Measurements from ENCODE around the gene ZNF503.
"Not testable (repeated sequence)": the region's sequence is repeated elsewhere in the genome, so short reads cannot be mapped to it uniquely, and the experiment has no call there.

ZNF503 gene

GRCh38 chr10:75395066-75395931 is 6.3 kb downstream of the ZNF503 start:
- DNase-seq (ENCODE audit: low read depth), result no peak

GRCh38 chr10:75394221-75394620 is 7.3 kb downstream of the ZNF503 start:
- no peak for DNase-seq (ENCODE audit: low read depth)

GRCh38 chr10:75392744-75393143 is 8.8 kb downstream of the ZNF503 start:
- DNase-seq (ENCODE audit: low read depth), result no peak

GRCh38 chr10:75392271-75392670 is 9.3 kb downstream of the ZNF503 start:
- DNase-seq (ENCODE audit: low read depth), result no peak

- no peak for DNase-seq (ENCODE audit: low read depth)
Observed at GRCh38 chr10:75390178-75390577, 11.4 kb downstream of the ZNF503 start.

- DNase-seq (ENCODE audit: low read depth), result no peak
Observed at GRCh38 chr10:75388082-75388481, 13.5 kb downstream of the ZNF503 start.

- no peak for DNase-seq (ENCODE audit: low read depth)
Observed at GRCh38 chr10:75386128-75386527, 15.4 kb downstream of the ZNF503 start.

- DNase-seq (ENCODE audit: low read depth), result no peak
Observed at GRCh38 chr10:75379817-75380216, 21.7 kb downstream of the ZNF503 start.

GRCh38 chr10:75379212-75379724 is 22.3 kb downstream of the ZNF503 start:
- DNase-seq (ENCODE audit: low read depth), result no peak

GRCh38 chr10:75378379-75378778 is 23.2 kb downstream of the ZNF503 start:
- DNase-seq (ENCODE audit: low read depth), result no peak

GRCh38 chr10:75377869-75378268 is 23.7 kb downstream of the ZNF503 start:
- no peak for DNase-seq (ENCODE audit: low read depth)

GRCh38 chr10:75375838-75376237 is 25.7 kb downstream of the ZNF503 start:
- DNase-seq (ENCODE audit: low read depth), result no peak

- no peak for DNase-seq (ENCODE audit: low read depth)
Observed at GRCh38 chr10:75371010-75371409, 30.6 kb downstream of the ZNF503 start.

GRCh38 chr10:75369838-75370237 is 31.7 kb downstream of the ZNF503 start:
- not testable (repeated sequence) for DNase-seq (ENCODE audit: low read depth)

GRCh38 chr10:75367901-75368300 is 33.7 kb downstream of the ZNF503 start:
- DNase-seq (ENCODE audit: low read depth), result no peak

GRCh38 chr10:75367021-75367487 is 34.5 kb downstream of the ZNF503 start:
- DNase-seq (ENCODE audit: low read depth), result no peak

- DNase-seq (ENCODE audit: low read depth), result no peak
Observed at GRCh38 chr10:75363431-75363830, 38.1 kb downstream of the ZNF503 start.

GRCh38 chr10:75359876-75360275 is 41.7 kb downstream of the ZNF503 start:
- DNase-seq (ENCODE audit: low read depth), result not testable (repeated sequence)

- DNase-seq (ENCODE audit: low read depth), result peak; percentile 54
Observed at GRCh38 chr10:75358835-75359421, 42.6 kb downstream of the ZNF503 start.

- DNase-seq (ENCODE audit: low read depth), result no peak
Observed at GRCh38 chr10:75358132-75358531, 43.4 kb downstream of the ZNF503 start.

GRCh38 chr10:75357500-75357899 is 44.1 kb downstream of the ZNF503 start:
- DNase-seq (ENCODE audit: low read depth), result no peak

- DNase-seq (ENCODE audit: low read depth), result no peak
Observed at GRCh38 chr10:75356484-75356883, 45.1 kb downstream of the ZNF503 start.

- DNase-seq (ENCODE audit: low read depth), result no peak
Observed at GRCh38 chr10:75355706-75356105, 45.9 kb downstream of the ZNF503 start.
